Suppressor macrophage (primary cell): ENCODE results near the gene SIT1.

ENCODE experiments used
- DNase-seq, 4 experiments: peaks; one replicate each; pipeline ENCODE4 v3.0.0-alpha.2; 2020 to 2022
- total RNA-seq, 17 experiments: gene quantifications; one replicate each; lab custom pipeline; 2026; ENCODE audit warnings: mixed read lengths in 6 of 17, inconsistent platforms in 3 of 17; lab: John Stamatoyannopoulos, UW

Gene SIT1
- 0.04 to 3.3 (median 0.50) reads per million in 17 experiments for total RNA-seq

GRCh38 chr9:35650341-35651158, at the start of gene SIT1:
TSS of gene SIT1 (minus strand) at chr9:35650931. CDS start at chr9:35650853, 78 bp downstream.
- no peak for DNase-seq

- no peak for DNase-seq
These were observed 49.3 kb upstream of the SIT1 start for GRCh38 chr9:35700031-35700430.

GRCh38 chr9:35698231-35698630, 47.5 kb upstream of the SIT1 start:
- DNase-seq: no peak

GRCh38 chr9:35697486-35697885, 46.8 kb upstream of the SIT1 start:
- DNase-seq: no peak

GRCh38 chr9:35696520-35697215, 45.9 kb upstream of the SIT1 start:
- peak; percentile 25 to 67 (median 52) for DNase-seq

GRCh38 chr9:35695943-35696401, 45.2 kb upstream of the SIT1 start:
- DNase-seq: no peak

- no peak for DNase-seq
These were observed 41.1 kb upstream of the SIT1 start for GRCh38 chr9:35691757-35692301.

GRCh38 chr9:35691334-35691650, 40.6 kb upstream of the SIT1 start:
- peak; percentile 53 to 72 (median 64) for DNase-seq

- DNase-seq: peak; percentile 49 to 77 (median 65)
These were observed 40.0 kb upstream of the SIT1 start for GRCh38 chr9:35690614-35691333.

GRCh38 chr9:35690294-35690613, 39.5 kb upstream of the SIT1 start:
- DNase-seq: no peak

GRCh38 chr9:35689542-35690293, 39.0 kb upstream of the SIT1 start, which contains the start of gene TPM2:
TSS of gene TPM2 (minus strand) at chr9:35689925. CDS start at chr9:35689817, 108 bp downstream.
- no peak for DNase-seq

GRCh38 chr9:35688558-35689541, 38.1 kb upstream of the SIT1 start:
- DNase-seq: peak in 3 of 4 experiments; percentile 46 to 67 (median 55)

- DNase-seq: no peak
These were observed 37.3 kb upstream of the SIT1 start for GRCh38 chr9:35687972-35688557.

GRCh38 chr9:35687306-35687705, 36.6 kb upstream of the SIT1 start:
- DNase-seq: no peak

GRCh38 chr9:35686222-35687203, 35.8 kb upstream of the SIT1 start:
- no peak for DNase-seq

- DNase-seq: no peak
These were observed 34.8 kb upstream of the SIT1 start for GRCh38 chr9:35685506-35685905.

- DNase-seq: no peak
These were observed 34.2 kb upstream of the SIT1 start for GRCh38 chr9:35684921-35685320.

GRCh38 chr9:35683323-35683722, 32.6 kb upstream of the SIT1 start:
- no peak for DNase-seq
